CD14-positive monocyte (primary cell): ENCODE results near the gene TTC39B. TPM values are rescaled to one million over a fixed set of nuclear protein-coding genes. Genes with fewer than 3 reads are reported as not detected.

ENCODE experiments used
- DNase-seq, 3 donors: peaks; one replicate each; pipeline ENCODE4 v3.0.0-alpha.2; 2011 to 2022
- H2AFZ ChIP-seq: 2 replicates; pipeline ENCODE4 v1.6.0; 2012; ENCODE audit warnings: mild to moderate bottlenecking, low read depth, low read length, inconsistent platforms; ENCODE audit not compliant: insufficient read depth, poor library complexity, severe bottlenecking
- H3K27ac ChIP-seq, 2 donors: 1 replicate in 1 of 2; 2 replicates in 1 of 2; pipeline ENCODE4 v1.5.1; 2012 to 2013; ENCODE audit warnings: low read length in 2 of 2, control low read depth in 1 of 2, inconsistent platforms in 1 of 2, low read depth in 1 of 2, mild to moderate bottlenecking in 1 of 2
- H3K27me3 ChIP-seq, 2 donors: one replicate each; pipeline versions ENCODE4 v1.6.0 to v1.6.1; 2011 to 2013; ENCODE audit warnings: low read length in 2 of 2; ENCODE audit not compliant: control insufficient read depth in 2 of 2, insufficient read depth in 2 of 2
- H3K36me3 ChIP-seq, 2 donors: replicated peaks in 1 of 2; 1 replicate in 1 of 2; 2 replicates in 1 of 2; pipeline versions ENCODE4 v1.5.1 to v1.6.1; 2012 to 2013; ENCODE audit warnings: low read length in 2 of 2, control low read depth in 1 of 2, inconsistent platforms in 1 of 2, mild to moderate bottlenecking in 1 of 2; ENCODE audit not compliant: insufficient read depth in 2 of 2, control insufficient read depth in 1 of 2
- H3K4me1 ChIP-seq, 2 donors: 1 replicate in 1 of 2; 2 replicates in 1 of 2; pipeline versions ENCODE4 v1.5.1 to v1.6.1; 2012 to 2013; ENCODE audit warnings: low read length in 2 of 2, control low read depth in 1 of 2, inconsistent platforms in 1 of 2, mild to moderate bottlenecking in 1 of 2, moderate library complexity in 1 of 2; ENCODE audit not compliant: insufficient read depth in 2 of 2, control insufficient read depth in 1 of 2
- H3K4me2 ChIP-seq: replicated peaks from 2 replicates; pipeline ENCODE3; 2012; ENCODE audit warnings: low read length, moderate library complexity, mild to moderate bottlenecking; ENCODE audit not compliant: poor library complexity, severe bottlenecking; ENCODE audit errors: extremely low read depth
- H3K4me3 ChIP-seq, 3 experiments: fragments of 200-600 bp in 1 of 3; sonication (generic) in 1 of 3; replicated peaks in 1 of 3; 1 replicate in 2 of 3; 2 replicates in 1 of 3; pipeline ENCODE4 v1.5.1; 2011 to 2013; ENCODE audit warnings: low read length in 3 of 3, mild to moderate bottlenecking in 3 of 3, control low read depth in 2 of 3, low read depth in 2 of 3, inconsistent platforms in 1 of 3, moderate library complexity in 1 of 3
- H3K79me2 ChIP-seq: 2 replicates; pipeline ENCODE4 v1.6.0; 2012; ENCODE audit warnings: mild to moderate bottlenecking, control low read depth, inconsistent platforms, low read length, moderate library complexity; ENCODE audit not compliant: insufficient read depth
- H3K9ac ChIP-seq: 2 replicates; pipeline ENCODE4 v1.6.0; 2017; ENCODE audit warnings: low read length, mild to moderate bottlenecking; ENCODE audit not compliant: insufficient read depth, poor library complexity, severe bottlenecking
- H3K9me3 ChIP-seq, 2 donors: replicated peaks in 1 of 2; 1 replicate in 1 of 2; 2 replicates in 1 of 2; pipeline versions ENCODE4 v1.5.1 to v1.6.1; 2012 to 2013; ENCODE audit warnings: low read length in 2 of 2, control low read depth in 1 of 2; ENCODE audit not compliant: control insufficient read depth in 1 of 2, insufficient read depth in 1 of 2
- H4K20me1 ChIP-seq: 2 replicates; pipeline ENCODE4 v1.6.0; 2012; ENCODE audit warnings: mild to moderate bottlenecking, low read length, control low read depth, moderate library complexity; ENCODE audit not compliant: insufficient read depth
- H3K27ac Mint-ChIP-seq, 7 donors: one replicate each; pipeline ENCODE4 v1.8.0; 2020; ENCODE audit warnings: mild to moderate bottlenecking in 7 of 7, mixed read lengths in 7 of 7, moderate library complexity in 6 of 7, inconsistent platforms in 2 of 7
- H3K27me3 Mint-ChIP-seq, 3 donors: one replicate each; pipeline ENCODE4 v1.8.0; 2021 to 2022; ENCODE audit warnings: low read depth in 3 of 3, mild to moderate bottlenecking in 3 of 3, mixed read lengths in 3 of 3, moderate library complexity in 3 of 3, inconsistent platforms in 1 of 3
- H3K36me3 Mint-ChIP-seq, 2 donors: one replicate each; pipeline ENCODE4 v1.8.0; 2020; ENCODE audit warnings: mixed read lengths in 2 of 2, inconsistent platforms in 1 of 2, mild to moderate bottlenecking in 1 of 2
- H3K4me1 Mint-ChIP-seq: one replicate; pipeline ENCODE4 v1.8.0; 2020; ENCODE audit warnings: mild to moderate bottlenecking, mixed read lengths
- H3K4me3 Mint-ChIP-seq, 2 donors: one replicate each; pipeline ENCODE4 v1.8.0; 2020; ENCODE audit warnings: mild to moderate bottlenecking in 2 of 2, mixed read lengths in 2 of 2, moderate library complexity in 1 of 2
- H3K9me3 Mint-ChIP-seq, 7 donors: one replicate each; pipeline ENCODE4 v1.8.0; 2020 to 2022; ENCODE audit warnings: mixed read lengths in 7 of 7, mild to moderate bottlenecking in 6 of 7, moderate library complexity in 6 of 7, inconsistent platforms in 2 of 7
- WGBS: methylation state at CpG from one replicate; pipeline ENCODE4 v1.1.5; 2013; ENCODE audit warnings: missing lambda C conversion rate; ENCODE audit not compliant: insufficient coverage; 5-methylcytosine and 5-hydroxymethylcytosine counted together
- intact Hi-C, 2 donors: fragments of 100-400 bp; cut with micrococcal nuclease; formaldehyde crosslinking; loops; one replicate each; pipeline versions ENCODE4 v1.15.0 to v1.15.1; 2023
- polyA plus RNA-seq, 3 donors: library from polyadenylated mRNA; depleted of rRNA in 1 of 3; unstranded in 2 of 3; stranded (reverse) in 1 of 3; fragments of 300-500 nt in 2 of 3; fragments of >200 nt in 1 of 3; fragmentation: Illumina TruSeq in 2 of 3; gene quantifications; 1 replicate in 2 of 3; 2 replicates in 1 of 3; pipeline ENCODE4 v1.2.3, GENCODE V29; 2012 to 2021
- TF ChIP-seq, protein P1 (sequence below): fragments of 200-600 bp; IDR thresholded peaks from one replicate; pipeline ENCODE4 v1.8.0; 2022; ENCODE audit warnings: antibody characterized with exemption, mild to moderate bottlenecking

TTC39B gene
- polyA plus RNA-seq, 3 donors = 0.87 to 5.3 (median 3.1) TPM

DNA sequence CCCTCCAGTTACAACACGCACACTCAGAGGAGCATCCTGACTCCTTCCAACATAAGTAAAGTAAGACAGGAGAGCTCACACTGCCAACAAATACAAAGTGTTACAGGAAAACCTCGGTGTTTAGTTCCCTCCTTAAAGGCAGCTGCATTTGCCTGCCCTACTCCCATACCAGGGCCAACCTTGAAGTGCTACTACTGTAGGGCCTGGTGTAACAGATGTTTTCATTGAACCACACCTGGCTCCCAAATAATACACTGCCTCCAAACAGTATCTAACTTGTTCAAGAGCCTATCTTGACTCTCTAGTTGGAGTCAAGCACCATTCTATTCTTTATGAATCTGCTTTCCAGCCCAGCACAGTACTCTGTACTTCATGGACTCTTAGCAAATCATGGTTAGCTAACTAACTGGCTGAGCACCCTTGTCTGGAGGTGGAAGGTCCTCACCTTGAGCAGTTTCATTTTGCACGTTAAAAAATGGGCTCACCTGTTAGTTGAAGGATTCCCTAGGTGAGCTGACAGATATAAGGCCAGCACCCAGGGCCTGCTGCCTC lies 34.6 kb downstream of the TTC39B start:
- H3K36me3 Mint-ChIP-seq = no peaks in the 10 kb centered on the region
- H3K9ac ChIP-seq = no peak overlapping the region
- H3K4me3 Mint-ChIP-seq = no peak overlapping the region
- H3K4me1 ChIP-seq = no peaks in the 10 kb centered on the region
- peaks cover 2% of the 10 kb centered on the region for H3K4me1 Mint-ChIP-seq
- peaks cover 0 to 2% (median 0%) of the 10 kb centered on the region in 7 donors for H3K9me3 Mint-ChIP-seq
- H3K79me2 ChIP-seq = no peaks in the 10 kb centered on the region
- H3K4me3 ChIP-seq = no peak overlapping the region
- H3K27me3 ChIP-seq = no peaks in the 10 kb centered on the region
- H3K36me3 ChIP-seq = no peaks in the 10 kb centered on the region
- H4K20me1 ChIP-seq = no peaks in the 10 kb centered on the region
- no peak overlapping the region for H3K27ac ChIP-seq
- WGBS = 94% methylated on average over 2 of the region's 3 CpGs
- H3K27me3 Mint-ChIP-seq = no peaks in the 10 kb centered on the region
- H2AFZ ChIP-seq = no peak overlapping the region
- TF ChIP-seq, protein P1, sequence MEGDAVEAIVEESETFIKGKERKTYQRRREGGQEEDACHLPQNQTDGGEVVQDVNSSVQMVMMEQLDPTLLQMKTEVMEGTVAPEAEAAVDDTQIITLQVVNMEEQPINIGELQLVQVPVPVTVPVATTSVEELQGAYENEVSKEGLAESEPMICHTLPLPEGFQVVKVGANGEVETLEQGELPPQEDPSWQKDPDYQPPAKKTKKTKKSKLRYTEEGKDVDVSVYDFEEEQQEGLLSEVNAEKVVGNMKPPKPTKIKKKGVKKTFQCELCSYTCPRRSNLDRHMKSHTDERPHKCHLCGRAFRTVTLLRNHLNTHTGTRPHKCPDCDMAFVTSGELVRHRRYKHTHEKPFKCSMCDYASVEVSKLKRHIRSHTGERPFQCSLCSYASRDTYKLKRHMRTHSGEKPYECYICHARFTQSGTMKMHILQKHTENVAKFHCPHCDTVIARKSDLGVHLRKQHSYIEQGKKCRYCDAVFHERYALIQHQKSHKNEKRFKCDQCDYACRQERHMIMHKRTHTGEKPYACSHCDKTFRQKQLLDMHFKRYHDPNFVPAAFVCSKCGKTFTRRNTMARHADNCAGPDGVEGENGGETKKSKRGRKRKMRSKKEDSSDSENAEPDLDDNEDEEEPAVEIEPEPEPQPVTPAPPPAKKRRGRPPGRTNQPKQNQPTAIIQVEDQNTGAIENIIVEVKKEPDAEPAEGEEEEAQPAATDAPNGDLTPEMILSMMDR = no peak
- no peaks in the 10 kb centered on the region for H3K9me3 ChIP-seq
- H3K27ac Mint-ChIP-seq = peak overlapping the region in 1 of 7 donors; percentile 2
- H3K4me2 ChIP-seq = no peak overlapping the region
- intact Hi-C loops = loop anchor here in 1 of 2 donors (10.0 kb wide), 1 partner anchor 332 kb away; no protein-coding TSS in a partner anchor
- no peak for DNase-seq

DNA sequence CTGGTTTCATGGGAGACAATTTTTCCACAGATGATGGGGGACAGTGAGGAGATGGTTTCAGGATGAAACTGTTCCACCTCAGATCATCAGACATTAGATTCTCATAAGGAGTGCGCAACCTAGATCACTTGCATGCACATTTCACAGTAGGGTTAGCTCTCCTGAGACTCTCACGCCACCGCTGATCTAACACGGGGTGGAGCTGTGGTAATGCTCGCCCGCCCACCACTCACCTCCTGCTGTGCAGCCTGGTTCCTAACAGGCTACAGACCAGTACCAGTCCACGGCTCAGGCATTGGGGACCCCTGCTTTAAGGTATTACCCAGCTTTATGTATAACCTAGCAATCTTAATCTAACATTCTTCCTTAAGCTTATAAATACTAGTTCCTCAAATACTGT lies 35.6 kb downstream of the TTC39B start:
- H3K79me2 ChIP-seq = no peaks in the 10 kb centered on the region
- Mint-ChIP-seq H3K4me1 (peaks cover 2% of the 10 kb centered on the region), H3K9me3 (peaks cover 0 to 2% (median 0%) of the 10 kb centered on the region in 7 donors), H3K27ac (no peak overlapping the region), H3K36me3 (no peaks in the 10 kb centered on the region), H3K27me3 (no peaks in the 10 kb centered on the region), H3K4me3 (no peak overlapping the region)
- H3K4me2 ChIP-seq = no peak overlapping the region
- no peak overlapping the region for H3K9ac ChIP-seq
- WGBS = 94% methylated on average over 6 of the region's 7 CpGs
- no peak overlapping the region for H3K27ac ChIP-seq
- no peak overlapping the region for H2AFZ ChIP-seq
- H3K9me3 ChIP-seq = no peaks in the 10 kb centered on the region
- H3K4me1 ChIP-seq = no peaks in the 10 kb centered on the region
- no peaks in the 10 kb centered on the region for H4K20me1 ChIP-seq
- no peaks in the 10 kb centered on the region for H3K36me3 ChIP-seq
- TF ChIP-seq, protein P1 = no peak
- no peak for DNase-seq
- no peak overlapping the region for H3K4me3 ChIP-seq
- intact Hi-C loops = loop anchor here in 1 of 2 donors (10.0 kb wide), 1 partner anchor 333 kb away; no protein-coding TSS in a partner anchor
- no peaks in the 10 kb centered on the region for H3K27me3 ChIP-seq
